ENCODE results near the gene COX17. TPM values are rescaled to one million over a fixed set of nuclear protein-coding genes. Genes with fewer than 3 reads are reported as not detected.

COX17 gene
- polyA plus RNA-seq, 1 of the 3 experiments (the other 2 are of a cell fraction), result 21.5 TPM

GRCh38 chr3:119637679-119638477 is 39.3 kb downstream of the COX17 start:
- Histone ChIP-seq H2AFZ (ENCODE audit: low read depth) (peak overlapping the region; percentile 56; the same call in 1 of the 2 replicates), H3F3A (replicated peaks; ENCODE audit: insufficient read depth) (peaks cover 36% of the 10 kb centered on the region), H3K4me3 (ENCODE audit: low read depth in 2 of 2, low read length in 1 of 2) (peak overlapping the region in 1 of 2 experiments; percentile 31; a peak in 1 of 4 replicates), H3K27ac (ENCODE audit: low read depth in 2 of 2, low read length in 1 of 2) (peak overlapping the region; percentile 99 to 100), H3K9me3 (no peaks in the 10 kb centered on the region), H3K4me2 (peak overlapping the region; percentile 65), H3K9me2 (no peaks in the 10 kb centered on the region), H3K9ac (peak overlapping the region; percentile 71), H3K4me1 (ENCODE audit: control insufficient read depth in 1 of 2, insufficient read depth in 2 of 2, low read depth in 1 of 2, low read length in 1 of 2) (peaks cover 31 to 37% of the 10 kb centered on the region in 2 experiments), H3K79me2 (ENCODE audit: insufficient read depth) (no peaks in the 10 kb centered on the region), H3K36me3 (replicated peaks in 1 of 2; ENCODE audit: control insufficient read depth in 1 of 2, insufficient read depth in 2 of 2, low read length in 1 of 2) (peaks cover 4 to 14% of the 10 kb centered on the region in 2 experiments), H4K20me1 (ENCODE audit: insufficient read depth) (no peaks in the 10 kb centered on the region), H3K27me3 (ENCODE audit: insufficient read depth) (no peaks in the 10 kb centered on the region)
- ChIA-PET POLR2A (interaction anchor here (0.8 to 1.7 kb wide), 6 partner anchors 21 to 273 kb away, joined by 3 to 9 read pairs (median 4); partner anchors contain the start of genes TIMMDC1 and TMEM39A), CTCF (interaction anchor here (0.7 to 2.2 kb wide), 3 partner anchors 10 to 43 kb away, joined by 3 to 7 read pairs (median 7); no protein-coding TSS in a partner anchor)
- DNase-seq, result peak; percentile 45
- 36% methylated on average over 3 of the region's 3 CpGs for WGBS (ENCODE audit: low lambda C conversion rate)
- peak; percentile 71 for TF ChIP-seq MAX (IDR thresholded peaks at IDR 0.05; ENCODE audit: low read depth)
- no peak for TF ChIP-seq GABPA (IDR thresholded peaks at IDR 0.05; ENCODE audit: low read depth)
- TF ChIP-seq EP300 (IDR thresholded peaks at IDR 0.05; ENCODE audit: borderline replicate concordance in 1 of 2, low read depth in 1 of 2, low read length in 1 of 2), result peak; percentile 93 to 96
- no peak for TF ChIP-seq CTCF (IDR thresholded peaks at IDR 0.05)
- 0 out of 2 replicates have a peak, but pooled peaks have one; percentile 27 for TF ChIP-seq MXI1 (IDR thresholded peaks at IDR 0.05; ENCODE audit: low read depth, low read length)
- peak; percentile 56; the same call in 1 of the 2 replicates for TF ChIP-seq SIN3A (IDR thresholded peaks at IDR 0.05; ENCODE audit: borderline replicate concordance, low read depth, low read length)
- peak; percentile 91 for TF ChIP-seq FOXM1 (IDR thresholded peaks at IDR 0.05; ENCODE audit: low read depth)
- peak; percentile 93 for TF ChIP-seq TEAD4 (IDR thresholded peaks at IDR 0.05; ENCODE audit: borderline replicate concordance, insufficient read depth)
- TF ChIP-seq GATA2 (CRISPR knock-in tag; IDR thresholded peaks at IDR 0.05), result peak; percentile 66; the same call in 1 of the 2 replicates
- TF ChIP-seq RXRA (IDR thresholded peaks at IDR 0.05; ENCODE audit: borderline replicate concordance, low read depth), result peak; percentile 97
- TF ChIP-seq TAF1 (IDR thresholded peaks at IDR 0.05; ENCODE audit: borderline replicate concordance, low read depth, low read length), result peak; percentile 39
- peak; percentile 98 for TF ChIP-seq JUND (IDR thresholded peaks at IDR 0.05)
- no peak for TF ChIP-seq EZH2phosphoT487 (IDR thresholded peaks at IDR 0.05; ENCODE audit: borderline replicate concordance, low read depth)
- peak; percentile 97 for TF ChIP-seq TCF12 (IDR thresholded peaks at IDR 0.05)
- no peak for TF ChIP-seq IRF3 (IDR thresholded peaks at IDR 0.05; ENCODE audit: low read depth, low read length)
- TF ChIP-seq RCOR1 (IDR thresholded peaks at IDR 0.05; ENCODE audit: low read length), result 0 out of 2 replicates have a peak, but pooled peaks have one; percentile 39
- peak; percentile 39; the same call in 1 of the 2 replicates for TF ChIP-seq YY1 (IDR thresholded peaks at IDR 0.05; ENCODE audit: low read depth)
- TF ChIP-seq MEF2A (IDR thresholded peaks at IDR 0.05; ENCODE audit: borderline replicate concordance, low read depth), result peak; percentile 94
- 0 out of 2 replicates have a peak, but pooled peaks have one; percentile 31 for TF ChIP-seq REST (IDR thresholded peaks at IDR 0.05; ENCODE audit: low read depth, low read length)
- TF ChIP-seq CHD2 (IDR thresholded peaks at IDR 0.05; ENCODE audit: low read length, partially characterized antibody), result peak; percentile 57
- TF ChIP-seq RFX5 (IDR thresholded peaks at IDR 0.05; ENCODE audit: low read length), result 0 out of 2 replicates have a peak, but pooled peaks have one; percentile 10
- peak; percentile 60 for TF ChIP-seq ELF1 (IDR thresholded peaks at IDR 0.05)
- TF ChIP-seq USF1 (IDR thresholded peaks at IDR 0.05; ENCODE audit: borderline replicate concordance, low read depth), result no peak; the same call in 1 of the 2 replicates
- TF ChIP-seq POLR2AphosphoS5 (IDR thresholded peaks at IDR 0.05; ENCODE audit: low read depth, low read length), result peak; percentile 91
- TF ChIP-seq RAD21 (IDR thresholded peaks at IDR 0.05; ENCODE audit: low read length), result 0 out of 2 replicates have a peak, but pooled peaks have one; percentile 17
